Superior temporal gyrus (tissue), 1 donor: ENCODE measurements around the gene MPDZ.

Source experiments
- DNase-seq: peaks from one replicate; pipeline ENCODE4 v3.0.0-alpha.2; 2016; ENCODE audit errors: extremely low spot score

Gene MPDZ, protein sequence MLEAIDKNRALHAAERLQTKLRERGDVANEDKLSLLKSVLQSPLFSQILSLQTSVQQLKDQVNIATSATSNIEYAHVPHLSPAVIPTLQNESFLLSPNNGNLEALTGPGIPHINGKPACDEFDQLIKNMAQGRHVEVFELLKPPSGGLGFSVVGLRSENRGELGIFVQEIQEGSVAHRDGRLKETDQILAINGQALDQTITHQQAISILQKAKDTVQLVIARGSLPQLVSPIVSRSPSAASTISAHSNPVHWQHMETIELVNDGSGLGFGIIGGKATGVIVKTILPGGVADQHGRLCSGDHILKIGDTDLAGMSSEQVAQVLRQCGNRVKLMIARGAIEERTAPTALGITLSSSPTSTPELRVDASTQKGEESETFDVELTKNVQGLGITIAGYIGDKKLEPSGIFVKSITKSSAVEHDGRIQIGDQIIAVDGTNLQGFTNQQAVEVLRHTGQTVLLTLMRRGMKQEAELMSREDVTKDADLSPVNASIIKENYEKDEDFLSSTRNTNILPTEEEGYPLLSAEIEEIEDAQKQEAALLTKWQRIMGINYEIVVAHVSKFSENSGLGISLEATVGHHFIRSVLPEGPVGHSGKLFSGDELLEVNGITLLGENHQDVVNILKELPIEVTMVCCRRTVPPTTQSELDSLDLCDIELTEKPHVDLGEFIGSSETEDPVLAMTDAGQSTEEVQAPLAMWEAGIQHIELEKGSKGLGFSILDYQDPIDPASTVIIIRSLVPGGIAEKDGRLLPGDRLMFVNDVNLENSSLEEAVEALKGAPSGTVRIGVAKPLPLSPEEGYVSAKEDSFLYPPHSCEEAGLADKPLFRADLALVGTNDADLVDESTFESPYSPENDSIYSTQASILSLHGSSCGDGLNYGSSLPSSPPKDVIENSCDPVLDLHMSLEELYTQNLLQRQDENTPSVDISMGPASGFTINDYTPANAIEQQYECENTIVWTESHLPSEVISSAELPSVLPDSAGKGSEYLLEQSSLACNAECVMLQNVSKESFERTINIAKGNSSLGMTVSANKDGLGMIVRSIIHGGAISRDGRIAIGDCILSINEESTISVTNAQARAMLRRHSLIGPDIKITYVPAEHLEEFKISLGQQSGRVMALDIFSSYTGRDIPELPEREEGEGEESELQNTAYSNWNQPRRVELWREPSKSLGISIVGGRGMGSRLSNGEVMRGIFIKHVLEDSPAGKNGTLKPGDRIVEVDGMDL (N-terminal part only)

DNA sequence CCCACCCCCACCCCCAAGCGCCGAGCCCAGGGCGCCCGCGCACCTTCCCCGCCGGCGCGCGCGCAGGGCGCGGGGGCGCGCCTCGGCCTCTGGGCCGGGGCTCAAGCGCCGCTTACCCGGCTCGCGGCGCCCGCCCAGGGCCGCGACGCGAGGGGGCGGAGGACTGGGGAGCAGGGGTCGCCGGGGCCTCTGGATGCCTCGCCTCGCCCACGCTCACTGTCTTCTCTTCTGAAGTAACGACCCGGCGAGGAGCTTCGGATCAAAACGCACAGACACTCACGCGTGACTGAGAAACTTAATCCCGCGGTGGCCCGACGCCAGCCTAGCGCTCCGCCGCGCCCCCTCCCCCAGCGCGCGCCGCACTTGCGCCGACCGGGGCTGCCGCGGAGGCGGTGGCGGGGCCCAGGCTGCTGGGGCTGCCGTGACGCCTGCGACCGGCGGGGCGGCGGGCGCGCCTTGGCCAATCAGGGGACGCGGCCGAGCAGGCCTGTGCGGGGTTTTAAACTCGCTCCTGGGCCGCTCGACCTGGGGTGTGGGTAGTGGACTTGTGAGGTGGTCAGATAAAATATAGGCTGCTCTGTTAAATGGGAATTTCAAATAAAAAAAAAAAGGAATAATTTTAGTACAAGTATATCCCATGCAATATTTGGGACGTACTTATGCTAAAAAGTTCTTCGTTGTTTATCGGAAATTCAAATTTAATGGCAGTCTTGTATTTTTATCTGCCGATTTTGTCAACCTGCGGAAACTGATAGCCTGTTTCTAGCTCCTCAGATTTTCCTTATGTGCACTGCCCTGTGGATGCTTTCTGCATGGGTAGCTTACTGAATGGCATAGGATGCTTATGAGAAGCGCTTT is at the start of gene MPDZ:
MPDZ (minus strand) TSS at position 409 of the 858 bp plus-strand sequence. CDS start 29,377 bp downstream, outside the sequence.
- DNase-seq = peak; percentile 65

DNA sequence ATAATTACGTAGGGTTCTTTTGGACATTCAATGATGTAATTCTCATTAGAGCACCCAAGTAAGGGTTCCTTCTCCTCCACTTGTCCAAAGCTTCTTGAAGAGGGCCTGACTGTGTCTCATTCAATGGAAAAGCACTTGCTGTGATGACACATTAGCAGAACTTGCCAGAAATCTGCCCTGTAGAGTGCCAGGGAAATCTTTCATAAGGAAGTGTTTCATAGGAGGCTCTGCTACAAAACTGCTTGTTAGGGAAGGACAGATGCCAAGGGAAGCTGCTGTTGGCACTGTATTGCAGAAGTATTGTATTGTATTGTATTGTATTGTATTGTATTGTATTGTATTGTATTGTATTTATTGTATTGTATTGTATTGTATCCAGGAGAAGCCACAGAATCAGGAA is 45.5 kb upstream of the MPDZ start:
- no peak for DNase-seq

DNA sequence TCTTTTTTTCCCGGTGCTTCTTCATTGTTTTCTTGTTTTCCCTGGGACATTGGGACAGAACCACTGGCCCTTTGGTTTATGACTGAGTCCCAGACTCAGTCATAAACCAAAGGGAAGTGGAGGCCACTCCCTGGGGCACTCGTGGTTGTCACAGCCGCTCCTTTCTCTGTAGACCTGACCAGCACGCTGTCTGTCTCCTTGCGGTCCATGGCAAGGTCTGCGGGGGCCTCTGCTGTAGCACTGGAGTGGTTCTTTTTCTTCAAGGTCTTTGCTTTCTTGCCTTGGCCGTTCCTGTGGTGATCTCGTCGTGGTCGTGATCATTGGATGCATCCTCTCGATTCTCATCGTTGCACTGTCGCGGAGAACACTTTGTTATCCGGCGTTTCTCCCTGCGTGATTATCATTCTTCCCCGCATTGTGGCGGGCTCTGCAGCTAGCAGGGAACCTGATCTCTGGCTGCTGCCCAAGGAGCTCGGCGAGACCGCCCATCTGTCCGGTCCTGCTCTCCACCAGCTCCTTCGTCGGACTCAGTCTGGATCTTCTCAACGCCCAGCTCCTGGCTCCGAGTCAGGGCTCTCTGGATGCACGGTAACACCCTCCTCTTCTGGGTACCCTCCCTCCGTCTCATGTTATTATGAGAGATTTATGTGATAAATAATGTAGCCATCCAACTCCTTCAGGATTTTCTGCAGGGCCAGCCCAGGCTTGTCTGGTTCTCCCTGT is 43.5 kb upstream of the MPDZ start:
- no peak for DNase-seq

DNA sequence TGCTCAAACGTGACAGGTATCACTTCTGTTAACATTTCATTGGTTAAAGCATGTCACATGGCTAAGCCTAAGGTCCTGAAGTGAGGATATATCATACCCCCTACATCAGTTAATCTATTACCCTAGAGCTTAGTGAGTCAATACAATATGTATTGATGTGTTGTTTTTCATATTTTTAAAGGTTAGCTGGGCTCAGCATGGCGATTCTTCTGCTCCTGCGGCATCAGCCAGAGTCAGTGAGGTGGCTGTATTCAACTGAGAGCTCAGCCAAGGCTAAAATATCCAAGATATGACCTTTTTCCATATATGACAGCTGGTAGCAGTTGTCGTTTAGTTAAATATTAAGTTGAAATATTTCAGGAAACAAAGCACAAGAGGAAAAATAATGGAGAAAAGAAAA is 38.5 kb upstream of the MPDZ start:
- DNase-seq = no peak

DNA sequence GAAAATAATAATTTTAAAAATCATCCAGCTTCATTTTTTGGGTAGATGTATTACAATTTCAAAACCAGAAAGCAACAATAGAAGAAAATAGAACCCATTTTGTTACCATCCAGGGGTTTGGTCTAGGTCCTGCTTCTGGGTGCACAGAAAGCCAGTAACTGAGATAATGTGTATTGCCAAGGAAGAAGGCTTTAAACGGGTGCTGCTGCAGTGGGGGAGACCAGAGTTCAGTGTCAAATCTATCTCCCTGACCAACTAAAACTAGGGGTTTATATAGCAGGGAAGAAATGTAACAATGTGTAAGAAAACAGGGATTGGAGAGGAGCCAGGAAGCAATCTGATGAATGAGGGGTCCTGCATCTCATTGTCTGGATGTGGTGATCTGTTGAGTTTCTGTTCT is 17.5 kb upstream of the MPDZ start:
- no peak for DNase-seq

DNA sequence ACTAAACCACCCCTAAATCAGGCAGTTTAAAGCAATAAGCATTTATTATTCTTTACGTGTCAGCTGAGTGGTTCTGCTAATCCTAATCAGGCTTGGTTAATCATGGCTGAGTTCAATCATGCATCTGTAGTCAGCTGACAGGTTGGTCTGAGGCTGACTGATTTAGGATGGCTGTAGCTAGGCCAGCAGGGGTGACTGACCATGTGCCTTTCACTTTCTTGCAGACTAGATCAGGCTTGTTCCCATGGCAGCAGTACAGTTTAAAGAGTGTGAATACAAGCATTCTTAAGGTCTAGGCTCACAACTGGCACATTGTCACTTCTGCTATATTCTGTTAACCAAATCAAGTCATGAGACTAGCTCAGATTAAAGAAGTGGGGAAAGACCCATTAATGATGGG is 16.1 kb upstream of the MPDZ start:
- no peak for DNase-seq

DNA sequence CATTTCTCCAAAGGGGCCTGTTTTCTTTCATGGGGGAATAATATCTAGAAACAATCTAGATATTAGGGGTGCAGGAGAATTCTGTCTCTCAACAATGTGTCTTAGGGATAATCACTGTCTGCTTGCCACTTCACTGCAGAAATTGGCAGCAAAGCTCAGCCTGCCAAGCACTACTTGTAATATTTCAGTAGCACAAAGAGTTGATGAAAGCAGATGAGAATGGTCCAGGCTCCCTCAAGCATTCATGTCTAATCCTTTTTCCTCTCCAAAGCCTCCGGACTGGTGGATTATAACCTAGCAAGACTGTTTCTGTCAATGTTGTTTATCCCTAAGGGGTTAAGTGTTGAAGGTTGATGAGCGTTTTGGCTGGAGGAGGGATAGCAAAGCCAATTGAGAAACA is 13.3 kb upstream of the MPDZ start:
- DNase-seq = no peak

DNA sequence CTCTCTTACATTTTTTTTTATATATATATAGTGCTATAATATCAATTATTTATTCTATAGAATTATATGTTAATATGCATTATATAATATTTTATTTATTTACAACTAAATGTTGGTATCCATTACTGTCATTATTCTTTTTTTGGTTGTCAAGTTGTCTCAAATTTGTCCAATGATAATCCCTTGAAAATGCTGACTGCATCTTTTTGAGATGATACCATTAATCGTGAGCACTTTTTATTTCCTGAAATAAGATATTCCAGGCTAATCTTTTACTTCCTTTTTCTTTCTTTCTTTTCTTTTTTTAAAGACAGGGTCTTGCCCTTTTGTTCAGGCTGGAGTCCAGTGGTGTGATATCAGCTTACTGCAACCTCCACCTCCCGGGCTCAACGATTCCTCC is 12.7 kb upstream of the MPDZ start:
- no peak for DNase-seq

DNA sequence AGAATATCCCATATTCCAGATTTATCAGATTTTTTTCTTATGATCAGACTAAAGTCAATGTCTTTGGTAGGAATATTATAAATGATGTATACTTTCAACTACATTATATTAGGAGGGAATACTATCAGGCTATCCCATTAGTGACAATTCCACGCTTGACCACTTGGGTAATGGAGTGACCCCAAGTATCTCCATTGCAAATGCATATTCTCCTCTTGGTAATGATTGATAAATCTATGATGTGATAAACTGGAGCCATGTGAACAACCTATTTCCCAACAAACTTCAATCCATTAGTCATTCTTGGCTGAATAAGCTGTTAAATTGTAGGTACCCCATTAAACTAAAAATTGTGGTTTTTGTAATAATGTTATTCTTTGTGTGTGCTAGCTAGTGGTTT is 12.2 kb upstream of the MPDZ start:
- no peak for DNase-seq

DNA sequence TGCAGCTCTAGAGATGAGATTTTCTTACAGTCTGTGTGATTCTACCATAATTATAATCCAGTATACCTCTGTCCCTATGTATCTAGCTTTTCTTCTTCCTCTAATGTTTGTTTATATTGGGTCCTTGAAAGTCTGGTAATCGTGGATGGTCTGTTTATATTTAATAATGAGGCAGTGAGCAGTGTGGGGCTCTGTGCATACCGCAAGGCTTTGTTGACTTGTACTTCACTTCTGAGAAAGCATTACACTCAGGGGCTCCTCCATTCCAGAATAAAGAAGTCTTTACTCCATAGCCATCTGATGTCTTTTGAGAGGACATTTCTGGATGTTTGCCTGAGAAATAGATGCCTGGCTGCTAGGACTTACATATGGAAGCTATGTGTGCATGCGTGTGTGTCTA is 4.5 kb upstream of the MPDZ start:
- no peak for DNase-seq

DNA sequence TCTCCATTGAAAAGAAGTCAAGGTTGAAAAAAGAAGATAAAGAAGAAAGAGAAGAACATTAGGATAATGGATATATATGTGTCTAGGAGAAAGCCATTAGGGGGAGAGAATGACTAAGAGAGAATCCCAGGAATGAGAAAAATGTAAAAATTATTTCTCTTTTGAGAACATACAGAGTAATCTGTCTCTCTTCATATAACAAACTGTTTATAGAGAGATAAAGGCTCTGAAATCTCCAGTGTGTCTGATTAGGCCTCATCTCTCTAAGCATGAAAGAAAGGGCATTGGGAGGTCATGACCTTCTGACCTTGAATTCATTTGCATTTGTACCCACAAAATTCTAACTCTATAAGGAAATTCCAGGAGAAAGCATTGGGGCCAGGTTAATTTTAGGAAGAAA is 3.5 kb upstream of the MPDZ start:
- no peak for DNase-seq

DNA sequence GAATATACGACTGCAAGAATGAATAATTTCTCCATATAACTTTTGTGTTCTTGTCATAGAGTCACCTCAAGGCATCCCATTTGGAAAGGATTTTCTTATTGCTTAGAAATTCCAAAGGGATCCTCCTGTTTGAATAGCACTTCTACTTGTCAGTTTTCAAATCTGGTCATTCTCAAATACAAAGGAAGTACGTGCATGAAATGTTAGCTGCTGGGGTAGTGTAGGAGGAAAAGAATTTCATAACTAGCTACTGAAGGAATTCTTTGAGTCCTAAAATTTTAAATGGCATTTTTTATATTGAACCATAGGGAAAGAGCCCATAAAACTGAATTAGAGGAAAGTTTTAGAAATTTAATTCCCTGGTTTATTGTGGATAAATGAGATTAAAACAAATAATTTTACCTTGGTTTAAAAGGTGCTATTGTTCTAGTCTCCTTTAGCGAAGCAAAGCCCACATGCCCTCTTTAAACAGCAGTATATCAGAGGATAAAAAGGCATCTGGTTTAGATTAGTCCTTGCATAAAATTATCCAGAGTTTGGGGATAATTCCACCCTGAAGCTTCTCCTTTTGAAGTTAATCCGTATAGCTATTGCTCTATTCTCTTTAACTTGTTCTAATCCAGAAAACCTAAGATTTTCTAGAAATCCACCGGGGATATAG is 2.0 kb upstream of the MPDZ start:
- no peak for DNase-seq

DNA sequence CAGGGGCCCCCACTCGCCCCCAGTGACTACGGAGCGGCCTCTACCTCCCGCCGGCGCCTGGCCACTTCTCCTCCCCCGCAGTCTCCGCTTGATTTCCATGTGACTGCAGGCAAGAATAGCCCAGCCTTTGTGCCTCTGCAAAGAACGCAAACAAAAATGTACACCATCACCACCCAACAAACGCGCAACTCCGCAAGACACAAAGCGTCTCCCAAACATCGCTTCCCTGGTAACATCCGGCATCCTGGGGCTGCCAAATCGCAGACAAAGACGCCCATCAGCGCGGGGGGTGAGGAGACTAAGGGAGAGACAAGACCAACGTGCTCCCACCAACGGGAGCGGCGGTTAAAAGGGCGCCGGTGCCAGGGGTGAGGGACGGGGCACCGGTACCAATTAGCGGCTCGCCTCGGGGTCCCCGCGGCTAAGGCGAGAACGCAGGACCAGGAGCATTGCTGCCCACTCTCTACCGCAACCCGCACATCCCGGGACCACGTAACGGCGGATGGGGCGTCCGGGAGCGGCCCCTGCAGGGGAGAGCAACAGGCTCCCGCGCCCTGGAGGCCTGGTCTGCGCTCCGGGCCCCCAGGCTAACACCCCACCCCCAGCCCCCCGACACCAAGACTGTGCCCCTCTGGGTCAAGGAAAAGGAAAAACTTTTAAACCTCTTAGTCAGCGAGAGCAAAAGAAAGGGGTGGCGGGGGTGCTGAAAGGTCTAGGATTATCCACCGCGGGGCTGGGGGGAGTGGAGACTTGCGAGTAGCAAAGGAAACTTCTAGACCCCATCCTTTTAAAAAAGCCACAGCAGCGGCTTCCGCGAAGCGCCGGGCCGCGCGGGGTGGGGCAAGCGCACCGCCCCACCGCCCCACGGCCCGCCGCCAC is 885 bp downstream of the MPDZ start:
- DNase-seq = peak; percentile 83

DNA sequence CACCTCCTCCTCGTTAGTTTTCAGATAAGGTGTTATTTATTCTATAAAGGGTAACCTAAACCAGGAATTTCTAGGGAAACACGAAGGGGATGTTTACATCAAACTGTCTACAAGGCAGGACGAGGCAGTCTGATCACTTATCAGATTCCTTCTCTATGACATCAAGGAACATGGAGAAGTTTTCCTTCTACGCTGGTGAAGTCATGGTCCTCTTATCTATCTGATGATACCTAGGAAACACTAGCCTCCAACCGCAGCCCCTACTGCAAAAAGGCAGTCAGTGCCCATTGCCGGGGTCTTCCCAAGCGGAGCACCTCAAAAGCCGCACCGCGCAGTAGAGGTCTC is 1.5 kb downstream of the MPDZ start:
- DNase-seq = peak; percentile 78

DNA sequence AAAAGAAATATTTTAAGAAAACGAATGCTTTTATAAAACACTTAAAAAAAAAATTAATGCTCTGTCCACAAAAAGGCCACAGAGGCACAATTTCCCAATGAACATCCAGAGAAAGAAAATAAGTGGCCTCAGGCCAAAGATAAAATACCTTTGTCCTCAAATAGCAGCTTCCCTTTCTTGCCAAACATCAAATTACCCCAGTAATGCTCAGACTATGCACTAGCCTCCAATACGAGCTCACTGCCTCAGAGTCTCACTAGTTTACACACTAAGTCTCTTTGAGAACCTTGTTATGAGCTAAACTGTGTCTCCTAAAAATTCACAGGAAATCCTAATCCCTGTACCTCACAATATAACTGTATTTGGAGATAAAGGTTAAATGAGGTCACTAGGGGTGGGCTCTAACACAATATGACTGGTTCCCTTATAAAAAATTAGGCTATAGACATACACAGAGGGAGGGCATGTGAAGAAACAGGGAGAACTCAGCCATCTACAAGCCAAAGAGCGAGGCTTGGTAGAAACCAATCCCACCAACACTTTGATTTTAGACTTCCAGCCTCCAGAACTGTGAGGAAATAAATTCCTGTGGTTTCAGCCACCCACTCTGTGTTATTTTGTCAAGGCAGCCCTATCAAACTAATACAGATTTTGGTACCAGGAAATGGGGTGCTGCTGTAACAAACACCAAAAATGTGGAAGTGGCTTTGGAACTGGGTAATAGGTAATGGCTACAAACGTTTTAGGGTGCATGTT is 4.4 kb downstream of the MPDZ start:
- no peak for DNase-seq

DNA sequence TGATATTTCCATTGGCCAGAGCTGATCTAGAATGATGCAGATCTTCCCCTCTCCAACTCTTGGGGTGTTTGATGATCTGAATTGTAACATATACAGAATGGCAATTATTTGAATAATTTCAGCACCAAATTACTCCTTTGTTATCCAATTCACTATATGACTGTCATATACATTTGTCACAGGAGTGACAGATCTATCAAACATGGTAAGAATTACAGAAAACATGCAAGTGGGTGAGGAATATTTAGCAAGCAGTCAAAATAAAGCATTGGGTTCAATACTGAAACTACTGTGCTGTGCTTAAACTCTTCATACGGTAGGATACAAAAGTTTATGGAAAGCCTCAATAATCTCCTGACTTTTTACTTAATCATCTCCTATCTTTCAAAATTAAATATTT is 8.8 kb downstream of the MPDZ start:
- peak; percentile 16 for DNase-seq

DNA sequence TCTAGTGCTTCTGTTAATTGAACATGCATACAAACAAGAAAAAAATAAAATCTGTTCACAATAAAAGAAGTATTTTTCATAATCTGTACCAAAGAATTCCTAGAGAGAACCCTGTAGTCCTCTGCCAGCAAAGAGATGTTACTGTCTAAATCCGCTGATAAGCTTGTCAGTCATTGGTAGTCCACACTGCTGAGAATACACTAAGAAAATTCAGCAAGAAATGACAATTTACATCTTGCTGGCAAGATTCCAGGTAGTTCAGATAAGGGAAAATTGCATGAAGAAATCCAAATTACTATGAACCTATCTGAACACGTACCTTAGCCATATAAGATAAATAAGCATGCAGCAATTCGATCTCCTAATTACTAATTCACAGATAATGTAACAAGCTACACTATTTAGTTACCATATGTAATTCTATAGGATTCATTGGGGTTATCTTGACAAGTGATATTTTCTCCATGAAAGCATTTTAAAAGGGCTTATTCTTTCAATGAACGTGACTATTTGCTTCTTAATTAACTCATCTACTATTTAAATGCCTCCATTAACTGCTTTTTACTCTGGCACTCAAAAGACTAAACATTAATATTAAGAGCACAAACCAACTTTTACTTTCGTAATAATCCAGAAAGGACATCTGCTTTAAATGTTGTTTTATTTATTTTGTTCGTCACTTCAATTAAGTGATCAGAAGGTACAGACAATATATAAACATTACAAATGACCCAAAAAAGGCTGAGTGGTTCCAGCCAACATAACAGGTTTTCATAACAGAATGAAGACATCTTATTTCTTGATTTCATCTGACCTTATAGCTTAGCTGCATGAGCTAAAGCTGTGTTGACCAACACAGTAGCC is 9.7 kb downstream of the MPDZ start:
- DNase-seq = peak; percentile 20
